Measurements from ENCODE around the gene DISP3. TPM values are rescaled to one million over a fixed set of nuclear protein-coding genes. Genes with fewer than 3 reads are reported as not detected.

The DISP3 gene
- total RNA-seq, 1 donor = under 0.01 TPM

DNA sequence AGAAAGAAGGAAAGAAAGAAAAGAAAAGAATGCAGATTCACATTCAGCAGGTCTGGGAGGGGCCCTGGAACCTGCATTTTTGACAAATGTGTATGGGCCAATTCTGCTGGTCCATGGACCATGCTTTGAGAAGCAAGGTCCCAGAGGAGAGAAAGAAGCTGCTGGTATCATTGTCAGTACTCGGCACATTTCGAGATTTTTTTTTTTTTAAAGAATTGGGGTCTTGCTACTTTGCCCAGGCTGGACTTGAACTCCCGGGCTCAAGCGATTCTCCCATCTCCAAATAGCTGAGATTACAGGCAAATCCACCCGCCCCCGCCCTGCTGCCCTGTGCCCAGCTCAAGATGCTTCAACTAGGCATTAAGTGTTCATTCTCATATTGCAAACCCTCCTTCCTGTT lies 13.6 kb upstream of the DISP3 start:
- no peaks in the 10 kb centered on the region for H4K20me1 ChIP-seq (ENCODE audit: insufficient read depth, low read length)
- H3K4me3 ChIP-seq (ENCODE audit: insufficient read depth, low read length) = no peak overlapping the region
- no peaks in the 10 kb centered on the region for H3K9me3 ChIP-seq (ENCODE audit: low read depth, low read length)
- no peak overlapping the region for H3K4me2 ChIP-seq (ENCODE audit: insufficient read depth, low read length)
- no peak overlapping the region for H3K27ac ChIP-seq (ENCODE audit: low read depth, low read length)
- DNase-seq (ENCODE audit: insufficient read length, low spot score, missing footprints) = peak; percentile 52
- H2AFZ ChIP-seq (ENCODE audit: low read length) = no peak overlapping the region
- no peaks in the 10 kb centered on the region for H3K4me1 ChIP-seq (ENCODE audit: insufficient read depth, low read length)
- H3K36me3 ChIP-seq (ENCODE audit: insufficient read depth, low read length) = no peaks in the 10 kb centered on the region
- TF ChIP-seq, protein P1, sequence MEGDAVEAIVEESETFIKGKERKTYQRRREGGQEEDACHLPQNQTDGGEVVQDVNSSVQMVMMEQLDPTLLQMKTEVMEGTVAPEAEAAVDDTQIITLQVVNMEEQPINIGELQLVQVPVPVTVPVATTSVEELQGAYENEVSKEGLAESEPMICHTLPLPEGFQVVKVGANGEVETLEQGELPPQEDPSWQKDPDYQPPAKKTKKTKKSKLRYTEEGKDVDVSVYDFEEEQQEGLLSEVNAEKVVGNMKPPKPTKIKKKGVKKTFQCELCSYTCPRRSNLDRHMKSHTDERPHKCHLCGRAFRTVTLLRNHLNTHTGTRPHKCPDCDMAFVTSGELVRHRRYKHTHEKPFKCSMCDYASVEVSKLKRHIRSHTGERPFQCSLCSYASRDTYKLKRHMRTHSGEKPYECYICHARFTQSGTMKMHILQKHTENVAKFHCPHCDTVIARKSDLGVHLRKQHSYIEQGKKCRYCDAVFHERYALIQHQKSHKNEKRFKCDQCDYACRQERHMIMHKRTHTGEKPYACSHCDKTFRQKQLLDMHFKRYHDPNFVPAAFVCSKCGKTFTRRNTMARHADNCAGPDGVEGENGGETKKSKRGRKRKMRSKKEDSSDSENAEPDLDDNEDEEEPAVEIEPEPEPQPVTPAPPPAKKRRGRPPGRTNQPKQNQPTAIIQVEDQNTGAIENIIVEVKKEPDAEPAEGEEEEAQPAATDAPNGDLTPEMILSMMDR (IDR thresholded peaks at IDR 0.05; ENCODE audit: extremely low read depth, low read depth, low read length) = no peak
- no peaks in the 10 kb centered on the region for H3K27me3 ChIP-seq (ENCODE audit: insufficient read depth, low read length)
- no peaks in the 10 kb centered on the region for H3K79me2 ChIP-seq (ENCODE audit: insufficient read depth, low read length)

DNA sequence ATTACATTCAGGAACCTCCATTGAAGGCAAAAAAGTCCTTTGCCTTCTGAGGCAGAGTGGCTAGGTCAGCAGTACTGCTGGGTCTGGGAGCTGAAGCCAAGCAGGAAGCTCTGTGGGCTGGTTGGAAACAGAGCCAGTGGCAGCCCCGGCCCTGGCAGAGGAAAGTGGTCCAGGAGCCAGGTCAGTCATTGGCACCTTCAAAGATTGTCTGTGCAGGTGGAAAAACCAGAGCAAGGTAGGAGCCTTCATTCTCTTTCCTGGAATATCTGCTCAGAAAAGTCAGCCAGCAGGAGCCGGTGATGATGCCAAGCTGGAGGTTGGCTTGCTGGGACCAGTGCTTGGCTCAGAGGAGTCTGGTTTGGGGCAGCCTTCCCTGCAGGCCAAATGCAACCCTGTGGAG lies 12.5 kb upstream of the DISP3 start:
- Histone ChIP-seq H3K27ac (ENCODE audit: low read depth, low read length) (no peak overlapping the region), H3K9me3 (ENCODE audit: low read depth, low read length) (no peaks in the 10 kb centered on the region), H3K27me3 (ENCODE audit: insufficient read depth, low read length) (no peaks in the 10 kb centered on the region), H4K20me1 (ENCODE audit: insufficient read depth, low read length) (no peaks in the 10 kb centered on the region), H2AFZ (ENCODE audit: low read length) (no peak overlapping the region), H3K4me3 (ENCODE audit: insufficient read depth, low read length) (no peak overlapping the region), H3K79me2 (ENCODE audit: insufficient read depth, low read length) (no peaks in the 10 kb centered on the region), H3K4me2 (ENCODE audit: insufficient read depth, low read length) (no peak overlapping the region), H3K4me1 (ENCODE audit: insufficient read depth, low read length) (no peaks in the 10 kb centered on the region), H3K36me3 (ENCODE audit: insufficient read depth, low read length) (no peaks in the 10 kb centered on the region)
- TF ChIP-seq, protein P1 (IDR thresholded peaks at IDR 0.05; ENCODE audit: extremely low read depth, low read depth, low read length) = no peak
- DNase-seq (ENCODE audit: insufficient read length, low spot score, missing footprints) = peak; percentile 30

DNA sequence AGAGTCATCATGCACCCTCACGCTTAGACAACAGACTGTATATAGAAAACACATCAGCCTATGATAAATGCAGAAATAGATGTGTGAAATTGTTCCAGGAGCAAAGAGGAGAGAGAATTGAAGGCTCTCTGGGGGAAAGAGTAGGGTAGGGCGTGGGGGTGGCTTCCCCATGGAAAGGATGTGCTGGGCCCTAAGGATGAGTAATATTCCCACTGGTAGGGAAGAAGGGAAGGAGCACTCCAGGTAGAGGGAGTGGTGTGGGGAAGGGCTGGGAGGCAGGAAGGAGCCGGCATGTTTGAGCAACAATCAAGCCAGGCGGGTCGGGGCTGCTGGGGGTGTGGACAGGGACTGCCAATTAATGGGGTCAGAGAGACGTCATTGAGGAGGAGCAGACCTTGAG lies 10.1 kb upstream of the DISP3 start:
- Histone ChIP-seq H3K4me1 (ENCODE audit: insufficient read depth, low read length) (no peaks in the 10 kb centered on the region), H3K36me3 (ENCODE audit: insufficient read depth, low read length) (no peaks in the 10 kb centered on the region), H3K9me3 (ENCODE audit: low read depth, low read length) (no peaks in the 10 kb centered on the region), H3K79me2 (ENCODE audit: insufficient read depth, low read length) (no peaks in the 10 kb centered on the region), H4K20me1 (ENCODE audit: insufficient read depth, low read length) (no peaks in the 10 kb centered on the region), H3K27ac (ENCODE audit: low read depth, low read length) (no peak overlapping the region), H3K4me2 (ENCODE audit: insufficient read depth, low read length) (no peak overlapping the region), H2AFZ (ENCODE audit: low read length) (no peak overlapping the region), H3K4me3 (ENCODE audit: insufficient read depth, low read length) (no peak overlapping the region), H3K27me3 (ENCODE audit: insufficient read depth, low read length) (no peaks in the 10 kb centered on the region)
- peak; percentile 66 for DNase-seq (ENCODE audit: insufficient read length, low spot score, missing footprints)
- TF ChIP-seq, protein P1 (IDR thresholded peaks at IDR 0.05; ENCODE audit: extremely low read depth, low read depth, low read length) = no peak

DNA sequence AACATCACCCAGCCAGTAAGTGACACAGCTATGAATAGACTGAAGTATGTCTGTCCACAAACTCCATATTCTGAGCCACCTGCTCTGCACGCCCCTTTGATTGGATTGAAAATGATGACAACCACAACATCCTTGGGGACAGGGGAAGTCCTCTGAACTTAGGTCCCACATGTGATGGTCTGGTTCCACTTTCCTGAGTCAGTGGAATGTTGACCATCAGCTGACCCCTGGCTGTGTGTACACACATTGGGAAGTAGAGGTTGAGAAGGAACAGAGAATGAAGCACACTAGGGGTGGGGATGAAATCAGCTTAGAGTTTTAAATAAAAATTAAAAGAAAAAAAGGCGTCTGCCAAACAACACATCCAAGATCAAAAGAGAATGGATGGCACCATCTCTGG lies 8.0 kb upstream of the DISP3 start:
- H2AFZ ChIP-seq (ENCODE audit: low read length) = no peak overlapping the region
- H3K4me2 ChIP-seq (ENCODE audit: insufficient read depth, low read length) = no peak overlapping the region
- no peak for DNase-seq (ENCODE audit: insufficient read length, low spot score, missing footprints)
- TF ChIP-seq, protein P1 (IDR thresholded peaks at IDR 0.05; ENCODE audit: extremely low read depth, low read depth, low read length) = no peak
- H3K4me3 ChIP-seq (ENCODE audit: insufficient read depth, low read length) = no peak overlapping the region
- H3K27me3 ChIP-seq (ENCODE audit: insufficient read depth, low read length) = no peaks in the 10 kb centered on the region
- H3K9me3 ChIP-seq (ENCODE audit: low read depth, low read length) = no peaks in the 10 kb centered on the region
- H3K27ac ChIP-seq (ENCODE audit: low read depth, low read length) = no peak overlapping the region
- H3K79me2 ChIP-seq (ENCODE audit: insufficient read depth, low read length) = no peaks in the 10 kb centered on the region
- no peaks in the 10 kb centered on the region for H3K4me1 ChIP-seq (ENCODE audit: insufficient read depth, low read length)
- no peaks in the 10 kb centered on the region for H3K36me3 ChIP-seq (ENCODE audit: insufficient read depth, low read length)
- no peaks in the 10 kb centered on the region for H4K20me1 ChIP-seq (ENCODE audit: insufficient read depth, low read length)
